ENCODE results near the gene TSHZ1.

TSHZ1 gene

GRCh38 chr18:75210274-75211001 is at the start of gene TSHZ1:
Gene TSHZ1, plus strand, starts transcription at chr18:75210797. Its CDS starts 1,080 bp downstream, at chr18:75211877.
- no peak for DNase-seq (ENCODE audit: low spot score)

- no peak for DNase-seq (ENCODE audit: low spot score)
These were observed 49.2 kb upstream of the TSHZ1 start for GRCh38 chr18:75161256-75162028.

- no peak for DNase-seq (ENCODE audit: low spot score)
These were observed 48.1 kb upstream of the TSHZ1 start for GRCh38 chr18:75162467-75162866.

GRCh38 chr18:75162978-75163377 is 47.6 kb upstream of the TSHZ1 start:
- no peak for DNase-seq (ENCODE audit: low spot score)

GRCh38 chr18:75163736-75164135 is 46.9 kb upstream of the TSHZ1 start:
- DNase-seq (ENCODE audit: low spot score) = no peak

- no peak for DNase-seq (ENCODE audit: low spot score)
These were observed 46.1 kb upstream of the TSHZ1 start for GRCh38 chr18:75164479-75164878.

GRCh38 chr18:75165926-75166325 is 44.7 kb upstream of the TSHZ1 start:
- no peak for DNase-seq (ENCODE audit: low spot score)

- no peak for DNase-seq (ENCODE audit: low spot score)
These were observed 43.5 kb upstream of the TSHZ1 start for GRCh38 chr18:75167137-75167536.

GRCh38 chr18:75167759-75168618 is 42.6 kb upstream of the TSHZ1 start:
- no peak for DNase-seq (ENCODE audit: low spot score)

GRCh38 chr18:75168619-75169018 is 42.0 kb upstream of the TSHZ1 start:
- DNase-seq (ENCODE audit: low spot score) = no peak

- DNase-seq (ENCODE audit: low spot score) = no peak
These were observed 41.2 kb upstream of the TSHZ1 start for GRCh38 chr18:75169411-75169810.

GRCh38 chr18:75170022-75170789 is 40.4 kb upstream of the TSHZ1 start:
- no peak for DNase-seq (ENCODE audit: low spot score)

- no peak for DNase-seq (ENCODE audit: low spot score)
These were observed 39.7 kb upstream of the TSHZ1 start for GRCh38 chr18:75170916-75171315.

- no peak for DNase-seq (ENCODE audit: low spot score)
These were observed 38.1 kb upstream of the TSHZ1 start for GRCh38 chr18:75172299-75173124.

- no peak for DNase-seq (ENCODE audit: low spot score)
These were observed 37.5 kb upstream of the TSHZ1 start for GRCh38 chr18:75173125-75173432.

GRCh38 chr18:75173738-75174137 is 36.9 kb upstream of the TSHZ1 start:
- no peak for DNase-seq (ENCODE audit: low spot score)

GRCh38 chr18:75176849-75177248 is 33.7 kb upstream of the TSHZ1 start:
- no peak for DNase-seq (ENCODE audit: low spot score)

- no peak for DNase-seq (ENCODE audit: low spot score)
These were observed 32.2 kb upstream of the TSHZ1 start for GRCh38 chr18:75178376-75178775.

- no peak for DNase-seq (ENCODE audit: low spot score)
These were observed 30.6 kb upstream of the TSHZ1 start for GRCh38 chr18:75179819-75180600.

- DNase-seq (ENCODE audit: low spot score) = no peak
These were observed 27.1 kb upstream of the TSHZ1 start for GRCh38 chr18:75183524-75183923.

All from left forelimb (tissue), 1 donor.